ENCODE measurements around the gene CNNM2.
"Not testable (repeated sequence)": the region's sequence is repeated elsewhere in the genome, so short reads cannot be mapped to it uniquely, and the experiment has no call there.

CNNM2 gene

DNA sequence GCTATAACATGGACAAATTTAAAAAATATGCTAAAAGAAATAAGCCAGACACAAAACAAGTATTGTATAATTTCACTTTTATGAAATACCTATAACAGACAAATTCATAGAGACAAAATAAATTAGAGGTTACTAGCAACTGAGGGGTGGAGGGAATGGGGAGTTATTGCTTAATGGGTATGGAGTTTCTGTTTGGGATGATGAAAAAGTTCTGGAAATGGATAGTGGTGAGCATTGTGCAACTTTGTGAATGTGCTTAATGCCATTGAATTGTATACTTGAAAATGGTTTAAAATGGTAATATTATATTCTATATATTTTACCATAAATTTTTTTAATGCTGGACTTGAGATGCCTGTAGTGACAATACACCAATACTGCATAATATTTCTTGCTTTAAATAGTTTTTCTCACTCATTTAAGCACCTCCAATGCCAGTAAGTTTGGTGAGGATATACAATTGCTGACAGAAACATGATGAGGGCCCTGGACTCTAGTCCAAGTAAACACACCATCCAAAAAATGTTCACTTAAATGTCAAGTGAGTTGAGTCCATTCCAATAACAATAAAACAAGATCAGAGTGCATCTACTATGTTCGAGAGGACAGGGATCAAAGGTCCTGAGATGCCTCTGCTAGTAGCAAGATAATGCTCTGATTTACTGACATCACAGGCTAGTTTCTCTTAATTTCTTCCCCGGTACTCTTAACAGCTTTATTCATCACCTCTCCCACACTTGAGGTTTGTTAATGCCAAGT lies 203.1 kb downstream of the CNNM2 start:
- TF ChIP-seq, protein P1, sequence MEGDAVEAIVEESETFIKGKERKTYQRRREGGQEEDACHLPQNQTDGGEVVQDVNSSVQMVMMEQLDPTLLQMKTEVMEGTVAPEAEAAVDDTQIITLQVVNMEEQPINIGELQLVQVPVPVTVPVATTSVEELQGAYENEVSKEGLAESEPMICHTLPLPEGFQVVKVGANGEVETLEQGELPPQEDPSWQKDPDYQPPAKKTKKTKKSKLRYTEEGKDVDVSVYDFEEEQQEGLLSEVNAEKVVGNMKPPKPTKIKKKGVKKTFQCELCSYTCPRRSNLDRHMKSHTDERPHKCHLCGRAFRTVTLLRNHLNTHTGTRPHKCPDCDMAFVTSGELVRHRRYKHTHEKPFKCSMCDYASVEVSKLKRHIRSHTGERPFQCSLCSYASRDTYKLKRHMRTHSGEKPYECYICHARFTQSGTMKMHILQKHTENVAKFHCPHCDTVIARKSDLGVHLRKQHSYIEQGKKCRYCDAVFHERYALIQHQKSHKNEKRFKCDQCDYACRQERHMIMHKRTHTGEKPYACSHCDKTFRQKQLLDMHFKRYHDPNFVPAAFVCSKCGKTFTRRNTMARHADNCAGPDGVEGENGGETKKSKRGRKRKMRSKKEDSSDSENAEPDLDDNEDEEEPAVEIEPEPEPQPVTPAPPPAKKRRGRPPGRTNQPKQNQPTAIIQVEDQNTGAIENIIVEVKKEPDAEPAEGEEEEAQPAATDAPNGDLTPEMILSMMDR (IDR thresholded peaks at IDR 0.05; ENCODE audit: borderline replicate concordance, insufficient read depth, low read depth, low read length) = no peak
- H3K4me3 ChIP-seq (ENCODE audit: low read depth, low read length) = no peak overlapping the region

DNA sequence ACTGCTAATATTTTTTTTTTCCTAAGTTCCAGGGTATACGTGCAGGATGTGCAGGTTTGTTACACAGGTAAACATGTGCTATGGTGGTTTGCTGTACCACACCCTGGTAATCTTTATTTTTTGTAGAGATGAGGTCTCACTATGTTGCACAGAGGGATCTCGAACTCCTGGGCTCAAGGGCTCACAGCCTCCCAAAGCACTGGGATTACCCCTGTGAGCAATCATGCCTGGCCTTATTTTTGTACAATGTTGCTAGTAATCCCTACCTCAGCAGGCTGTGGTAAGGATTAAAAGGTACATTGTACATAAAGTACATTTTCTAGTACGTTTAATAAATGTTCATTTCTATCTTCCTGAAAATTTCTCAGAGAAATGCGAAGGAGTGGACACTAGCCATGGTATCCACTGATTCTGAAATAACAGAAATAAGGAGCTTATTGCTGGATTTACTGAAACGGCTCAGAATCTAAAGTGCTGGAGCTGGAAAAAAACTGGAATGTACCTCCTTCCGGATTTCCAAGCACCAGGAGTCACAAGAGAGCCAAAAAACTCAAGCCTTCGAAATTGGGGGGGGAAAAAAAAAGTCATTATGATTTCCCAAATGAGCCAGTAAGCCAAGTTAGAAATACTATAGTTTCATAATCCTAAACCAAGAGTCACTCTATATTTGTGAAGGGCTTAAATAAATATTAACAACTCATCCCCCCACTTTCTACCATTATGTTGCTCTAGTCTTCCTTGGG lies 205.4 kb downstream of the CNNM2 start:
- no peak overlapping the region for H3K4me3 ChIP-seq (ENCODE audit: low read depth, low read length)
- TF ChIP-seq, protein P1 (IDR thresholded peaks at IDR 0.05; ENCODE audit: borderline replicate concordance, insufficient read depth, low read depth, low read length) = no peak

DNA sequence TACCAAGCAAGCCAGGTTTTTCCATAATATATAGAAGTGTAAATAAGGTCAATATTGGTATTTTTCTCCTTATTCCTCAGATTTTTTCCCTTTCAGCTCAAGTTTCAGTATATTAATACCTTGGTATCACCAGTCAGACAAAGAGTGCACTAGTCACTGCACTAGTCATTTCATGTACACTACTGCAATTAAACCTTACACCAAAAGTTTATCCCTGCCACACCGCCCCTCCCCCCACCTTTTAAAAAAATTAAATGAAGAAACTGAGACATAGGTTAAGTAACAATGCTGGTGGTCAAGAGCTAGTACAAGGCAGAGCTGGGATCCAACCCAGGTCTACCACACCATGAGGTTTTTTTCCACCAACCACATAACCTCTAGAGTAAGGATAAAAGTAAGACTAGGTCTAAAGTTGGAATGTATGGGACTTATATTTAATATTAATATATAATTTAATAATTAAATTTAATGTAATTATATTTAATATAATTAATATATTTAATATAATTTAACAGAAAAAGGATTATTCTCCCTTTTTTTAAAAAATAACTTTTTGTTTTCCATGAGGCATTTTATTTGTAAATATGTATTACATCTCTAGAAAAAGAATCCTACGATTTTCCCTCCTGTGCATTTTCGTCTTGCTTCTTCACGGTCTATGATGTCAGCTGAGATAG lies 206.5 kb downstream of the CNNM2 start:
- no peak overlapping the region for H3K4me3 ChIP-seq (ENCODE audit: low read depth, low read length)
- TF ChIP-seq, protein P1 (IDR thresholded peaks at IDR 0.05; ENCODE audit: borderline replicate concordance, insufficient read depth, low read depth, low read length) = no peak

DNA sequence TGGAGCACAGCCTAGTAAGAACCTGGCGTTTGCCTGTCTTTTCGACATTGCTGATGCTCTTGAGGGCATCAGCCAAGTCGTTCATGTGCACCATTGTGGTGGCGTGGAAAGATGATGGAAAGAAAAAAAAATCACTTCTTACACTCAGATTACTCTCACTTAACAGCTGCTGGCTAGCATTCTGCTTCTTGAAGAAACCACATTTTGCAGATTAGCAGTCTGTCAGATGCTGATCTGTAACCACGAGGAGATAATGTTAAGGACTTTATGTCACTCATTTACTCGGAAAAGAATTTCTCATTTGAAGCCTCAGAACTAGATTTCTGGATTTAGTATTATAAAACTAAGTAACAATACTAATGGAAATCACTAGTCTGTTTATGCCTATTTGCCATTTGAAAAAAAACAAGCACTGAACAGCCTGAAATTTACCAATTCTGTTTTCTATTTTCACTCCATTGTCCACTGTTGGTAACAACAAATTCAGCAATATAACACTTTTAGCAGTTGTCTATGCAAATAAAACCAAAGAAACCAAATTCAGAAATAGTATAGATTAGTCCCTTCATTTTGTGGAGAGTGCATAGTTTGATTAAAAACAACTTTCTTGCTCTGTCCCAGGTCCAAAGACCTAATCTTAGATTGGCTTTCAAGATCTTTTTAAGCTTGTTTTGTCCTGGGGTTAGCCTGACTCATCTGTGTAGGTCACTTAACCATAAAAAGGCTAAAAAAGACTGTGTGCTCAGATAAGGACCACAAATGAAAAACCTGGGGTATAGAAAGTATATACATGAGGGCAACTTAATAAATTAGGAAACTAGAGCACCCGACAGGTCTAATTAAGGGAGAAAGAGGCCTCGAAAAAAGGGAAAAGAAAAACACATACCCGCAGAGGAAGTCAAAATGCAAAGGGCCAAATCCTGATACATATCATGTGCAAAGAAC lies 207.5 kb downstream of the CNNM2 start:
- TF ChIP-seq, protein P1 (IDR thresholded peaks at IDR 0.05; ENCODE audit: borderline replicate concordance, insufficient read depth, low read depth, low read length) = no peak
- no peak overlapping the region for H3K4me3 ChIP-seq (ENCODE audit: low read depth, low read length)

DNA sequence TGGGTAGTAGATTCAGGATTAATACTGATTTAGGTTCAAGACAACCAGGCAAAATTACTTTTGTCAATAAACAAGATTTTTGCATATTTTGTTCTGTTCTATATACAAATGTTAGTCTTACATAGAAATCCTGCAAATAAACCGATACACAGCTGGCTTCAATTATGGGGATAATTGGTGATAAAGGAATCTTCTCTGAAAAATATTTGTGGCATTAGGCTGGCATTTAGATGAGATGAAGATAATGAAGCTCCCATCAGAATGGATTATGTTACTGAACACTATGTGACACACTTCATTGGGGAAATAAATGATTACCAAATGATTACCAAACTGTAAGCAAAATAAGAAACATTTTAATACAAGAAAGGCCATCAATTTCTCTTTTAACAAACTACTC lies 209.1 kb downstream of the CNNM2 start:
- TF ChIP-seq, protein P1 (IDR thresholded peaks at IDR 0.05; ENCODE audit: borderline replicate concordance, insufficient read depth, low read depth, low read length) = no peak
- H3K4me3 ChIP-seq (ENCODE audit: low read depth, low read length) = no peak overlapping the region

DNA sequence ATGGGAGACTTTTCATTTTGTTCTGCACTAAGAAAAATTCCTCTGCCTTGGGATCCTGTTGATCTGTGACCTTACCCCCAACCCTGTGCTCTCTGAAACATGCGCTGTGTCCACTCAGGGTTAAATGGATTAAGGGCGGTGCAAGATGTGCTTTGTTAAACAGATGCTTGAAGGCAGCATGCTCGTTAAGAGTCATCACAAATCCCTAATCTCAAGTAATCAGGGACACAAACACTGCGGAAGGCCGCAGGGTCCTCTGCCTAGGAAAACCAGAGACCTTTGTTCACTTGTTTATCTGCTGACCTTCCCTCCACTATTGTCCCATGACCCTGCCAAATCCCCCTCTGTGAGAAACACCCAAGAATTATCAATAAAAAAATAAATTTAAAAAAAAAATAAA lies 212.1 kb downstream of the CNNM2 start:
- H3K4me3 ChIP-seq (ENCODE audit: low read depth, low read length) = not testable (repeated sequence)

DNA sequence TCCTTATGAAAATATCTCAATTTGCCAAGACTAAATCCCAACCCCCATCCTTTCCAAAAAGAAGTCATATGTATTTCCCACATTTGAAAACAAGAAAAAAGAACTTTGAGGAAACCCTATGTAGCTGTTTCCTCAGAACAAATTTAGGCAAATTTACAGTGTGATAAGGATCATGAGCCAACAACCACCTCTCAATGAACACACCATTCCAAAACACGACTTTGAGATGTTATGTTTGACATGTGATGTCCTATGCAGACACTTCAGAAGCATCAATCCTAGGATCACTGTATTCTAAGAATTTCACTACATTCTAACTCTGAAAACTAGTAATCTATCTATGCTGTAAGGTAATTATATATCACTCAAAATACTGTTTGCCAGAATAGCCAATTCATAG lies 212.8 kb downstream of the CNNM2 start:
- TF ChIP-seq, protein P1 (IDR thresholded peaks at IDR 0.05; ENCODE audit: borderline replicate concordance, insufficient read depth, low read depth, low read length) = no peak
- H3K4me3 ChIP-seq (ENCODE audit: low read depth, low read length) = no peak overlapping the region

DNA sequence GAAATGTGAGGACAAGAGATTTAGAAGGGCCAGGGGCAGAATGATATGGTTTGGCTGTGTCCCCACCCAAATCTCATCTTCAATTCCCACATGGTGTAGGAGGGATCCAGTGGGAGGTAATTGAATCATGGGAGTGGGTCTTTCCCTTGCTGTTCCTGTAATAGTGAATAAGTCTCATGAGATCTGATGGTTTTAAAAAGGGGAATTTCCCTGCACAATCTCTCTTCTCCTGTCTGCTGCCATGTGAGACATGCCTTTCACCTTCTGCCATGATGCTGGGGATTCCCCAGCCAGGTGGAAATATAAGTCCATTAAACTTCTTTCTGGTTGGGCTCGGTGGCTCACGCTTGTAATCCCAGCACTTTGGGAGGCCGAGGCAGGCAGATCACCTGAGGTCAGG lies 217.1 kb downstream of the CNNM2 start:
- H3K4me3 ChIP-seq (ENCODE audit: low read depth, low read length) = not testable (repeated sequence)

Data from GM12875 (cell line).